Astrocyte (in vitro differentiated cells and primary cell): ENCODE results near the gene ZCWPW1. TPM values are rescaled to one million over a fixed set of nuclear protein-coding genes. Genes with fewer than 3 reads are reported as not detected.

ENCODE experiments used
- DNase-seq: peaks from one replicate; pipeline ENCODE4 v3.0.0-alpha.2; 2010; ENCODE audit warnings: low read depth
- FAIRE-seq: peaks from 2 replicates; lab custom pipeline; 2011; peaks lifted over from hg19 to GRCh38; lab: Jason Lieb, UNC
- H2AFZ ChIP-seq: 2 replicates; pipeline ENCODE4 v1.6.0; 2012; ENCODE audit warnings: low read depth, low read length, inconsistent platforms
- H3K27ac ChIP-seq: 2 replicates; pipeline ENCODE4 v1.5.1; 2011; ENCODE audit warnings: low read depth, low read length, inconsistent platforms
- H3K27me3 ChIP-seq: 2 replicates; pipeline ENCODE4 v1.6.0; 2011; ENCODE audit warnings: low read length, inconsistent platforms; ENCODE audit not compliant: insufficient read depth
- H3K36me3 ChIP-seq: 2 replicates; pipeline ENCODE4 v1.5.1; 2011; ENCODE audit warnings: low read length, inconsistent platforms; ENCODE audit not compliant: insufficient read depth
- H3K4me1 ChIP-seq: 2 replicates; pipeline ENCODE4 v1.5.1; 2011; ENCODE audit warnings: low read length, inconsistent platforms; ENCODE audit not compliant: insufficient read depth
- H3K4me2 ChIP-seq: 2 replicates; pipeline ENCODE4 v1.6.0; 2012; ENCODE audit warnings: low read length, inconsistent platforms
- H3K4me3 ChIP-seq: 2 replicates; pipeline ENCODE4 v1.5.1; 2011; ENCODE audit warnings: low read depth, mild to moderate bottlenecking, low read length, inconsistent platforms; ENCODE audit not compliant: insufficient read depth
- H3K79me2 ChIP-seq: 2 replicates; pipeline ENCODE4 v1.6.0; 2012; ENCODE audit warnings: mild to moderate bottlenecking, low read length, inconsistent platforms; ENCODE audit not compliant: insufficient read depth
- H3K9ac ChIP-seq: 2 replicates; pipeline ENCODE4 v1.6.0; 2012; ENCODE audit warnings: mild to moderate bottlenecking, low read length, inconsistent platforms
- H3K9me3 ChIP-seq: 2 replicates; pipeline ENCODE4 v1.5.1; 2012; ENCODE audit warnings: low read depth, mild to moderate bottlenecking, low read length, inconsistent platforms; ENCODE audit not compliant: insufficient read depth
- H4K20me1 ChIP-seq: 2 replicates; pipeline ENCODE4 v1.6.0; 2012; ENCODE audit warnings: low read length, inconsistent platforms; ENCODE audit not compliant: insufficient read depth
- H3K27ac Mint-ChIP-seq: one replicate; pipeline ENCODE4 v1.8.0; 2021; ENCODE audit warnings: mild to moderate bottlenecking, mixed read lengths; ENCODE audit not compliant: unreplicated experiment
- H3K27me3 Mint-ChIP-seq: one replicate; pipeline ENCODE4 v1.8.0; 2021; ENCODE audit warnings: low read depth, mixed read lengths; ENCODE audit not compliant: unreplicated experiment
- H3K36me3 Mint-ChIP-seq: one replicate; pipeline ENCODE4 v1.8.0; 2021; ENCODE audit warnings: low read depth, mixed read lengths; ENCODE audit not compliant: unreplicated experiment
- H3K4me1 Mint-ChIP-seq: one replicate; pipeline ENCODE4 v1.8.0; 2021; ENCODE audit warnings: low read depth, mixed read lengths; ENCODE audit not compliant: unreplicated experiment
- H3K4me3 Mint-ChIP-seq: one replicate; pipeline ENCODE4 v1.8.0; 2021; ENCODE audit warnings: mild to moderate bottlenecking, moderate library complexity, mixed read lengths; ENCODE audit not compliant: unreplicated experiment
- H3K9me3 Mint-ChIP-seq: one replicate; pipeline ENCODE4 v1.8.0; 2021; ENCODE audit warnings: mild to moderate bottlenecking, mixed read lengths; ENCODE audit not compliant: unreplicated experiment
- CTCF ChIP-seq: IDR thresholded peaks from 2 replicates; pipeline ENCODE4 v1.5.1; 2011; ENCODE audit warnings: low read depth, mild to moderate bottlenecking, inconsistent platforms, low read length, moderate library complexity; ENCODE audit not compliant: insufficient read depth
- EZH2 ChIP-seq: IDR thresholded peaks from 2 replicates; pipeline ENCODE4 v1.6.1; 2012; ENCODE audit warnings: mild to moderate bottlenecking, low read length, inconsistent platforms; ENCODE audit not compliant: insufficient read depth
- total RNA-seq: library from RNA; stranded (reverse); gene quantifications from 2 replicates; pipeline ENCODE4 v1.2.1, GENCODE V29; 2021

ZCWPW1 gene
- total RNA-seq, 1 donor from 2014 or later: 2.6 TPM

GRCh38 chr7:100367676-100368613, 60.6 kb downstream of the ZCWPW1 start:
- no peak overlapping the region for H3K4me2 ChIP-seq
- Mint-ChIP-seq H3K4me1 (no peaks in the 10 kb centered on the region), H3K36me3 (peaks cover 16% of the 10 kb centered on the region), H3K27ac (peak overlapping the region; percentile 69), H3K4me3 (no peak overlapping the region), H3K9me3 (no peaks in the 10 kb centered on the region), H3K27me3 (no peaks in the 10 kb centered on the region)
- no peak overlapping the region for H3K4me3 ChIP-seq
- no peaks in the 10 kb centered on the region for H3K79me2 ChIP-seq
- no peaks in the 10 kb centered on the region for H3K27me3 ChIP-seq
- H3K9me3 ChIP-seq: no peaks in the 10 kb centered on the region
- no peak overlapping the region for H2AFZ ChIP-seq
- no peak overlapping the region for H3K27ac ChIP-seq
- no peaks in the 10 kb centered on the region for H4K20me1 ChIP-seq
- peaks cover 8% of the 10 kb centered on the region for H3K36me3 ChIP-seq
- DNase-seq (no peak), FAIRE-seq (no peak)
- TF ChIP-seq CTCF (no peak), EZH2 (no peak)
- H3K4me1 ChIP-seq: no peaks in the 10 kb centered on the region
- no peak overlapping the region for H3K9ac ChIP-seq

- H3K27ac ChIP-seq: no peak overlapping the region
- Mint-ChIP-seq H3K4me1 (no peaks in the 10 kb centered on the region), H3K9me3 (no peaks in the 10 kb centered on the region), H3K27ac (no peak overlapping the region), H3K4me3 (no peak overlapping the region), H3K36me3 (peaks cover 20% of the 10 kb centered on the region), H3K27me3 (no peaks in the 10 kb centered on the region)
- no peaks in the 10 kb centered on the region for H3K27me3 ChIP-seq
- H3K79me2 ChIP-seq: no peaks in the 10 kb centered on the region
- H3K4me2 ChIP-seq: no peak overlapping the region
- no peak for FAIRE-seq
- H3K9me3 ChIP-seq: no peaks in the 10 kb centered on the region
- TF ChIP-seq CTCF (no peak), EZH2 (no peak)
- no peak for DNase-seq
- no peak overlapping the region for H2AFZ ChIP-seq
- peaks cover 15% of the 10 kb centered on the region for H3K36me3 ChIP-seq
- H4K20me1 ChIP-seq: no peaks in the 10 kb centered on the region
- H3K4me3 ChIP-seq: no peak overlapping the region
- no peak overlapping the region for H3K9ac ChIP-seq
- no peaks in the 10 kb centered on the region for H3K4me1 ChIP-seq
These were observed 61.3 kb downstream of the ZCWPW1 start for GRCh38 chr7:100367251-100367620.
